A549 (cell line): ENCODE measurements around the gene NUMB. TPM values are rescaled to one million over a fixed set of nuclear protein-coding genes. Genes with fewer than 3 reads are reported as not detected.

ENCODE experiments used
- ATAC-seq, 2 experiments: fragments of 200-7000 bp in 1 of 2; fragments of >200 bp in 1 of 2; cut with Nextera tagmentation in 1 of 2; cut with Tn5 transposase in 1 of 2; 3 replicates each; pipeline versions ENCODE4 v1.8.0 to v1.9.1; 2018 to 2020; ENCODE audit warnings: mild to moderate bottlenecking in 1 of 2, moderate library complexity in 1 of 2
- CTCF ChIA-PET: fragments of 300-600 bp; sonication (Branson Sonifier 250); formaldehyde crosslinking; extraction: SDS; loops from one replicate; lab custom pipeline; 2021; ENCODE audit warnings: antibody characterized with exemption, inconsistent platforms; lab: Yijun Ruan, JAX
- POLR2A ChIA-PET: fragments of 350-600 bp; formaldehyde crosslinking; extraction: SDS; loops from one replicate; lab custom pipeline; 2021; ENCODE audit warnings: antibody characterized with exemption, inconsistent platforms; lab: Yijun Ruan, JAX
- DNase-seq, 2 experiments: peaks; one replicate each; pipeline versions ENCODE4 v3.0.0 to v3.0.0-alpha.2; 2011 to 2016; ENCODE audit warnings: low read depth in 1 of 2, low spot score in 1 of 2
- FAIRE-seq: peaks from 2 replicates; lab custom pipeline; 2011; peaks lifted over from hg19 to GRCh38; lab: Jason Lieb, UNC
- H3K27ac ChIP-seq, 2 experiments: fragments of >200 bp; sonication (Bioruptor Twin); formaldehyde crosslinking; 3 replicates each; pipeline ENCODE4 v1.5.1; 2016 to 2017
- H3K4me1 ChIP-seq: fragments of >200 bp; sonication (Bioruptor Twin); formaldehyde crosslinking; 3 replicates; pipeline ENCODE4 v1.6.1; 2016
- H3K4me2 ChIP-seq: fragments of >200 bp; sonication (Bioruptor Twin); formaldehyde crosslinking; 3 replicates; pipeline ENCODE4 v1.6.1; 2016
- H3K4me3 ChIP-seq: fragments of >200 bp; sonication (Bioruptor Twin); formaldehyde crosslinking; 3 replicates; pipeline ENCODE4 v1.5.1; 2016
- H3K9me3 ChIP-seq: fragments of >200 bp; sonication (Bioruptor Twin); formaldehyde crosslinking; 3 replicates; pipeline ENCODE4 v1.6.1; 2016
- ATOH8 ChIP-seq: fragments of 250-450 bp; sonication (Bioruptor Pico); IDR thresholded peaks from 2 replicates; pipeline ENCODE4 v1.5.0; 2020; ENCODE audit warnings: low read depth, mild to moderate bottlenecking, moderate library complexity
- BCL3 ChIP-seq: fragments of >200 bp; sonication (Bioruptor Twin); formaldehyde crosslinking; IDR thresholded peaks from 3 replicates; pipeline ENCODE4 v1.6.1; 2016
- CEBPB ChIP-seq, 2 experiments: fragments of >200 bp in 1 of 2; sonication (Bioruptor Twin) in 1 of 2; formaldehyde crosslinking in 1 of 2; IDR thresholded peaks; 2 replicates each; pipeline ENCODE4 v1.6.1; 2012 to 2016
- CHD4 ChIP-seq: fragments of 200-600 bp; sonication (generic); IDR thresholded peaks from 2 replicates; pipeline ENCODE4 v1.6.1; 2016; ENCODE audit warnings: antibody characterized with exemption, mild to moderate bottlenecking, borderline replicate concordance
- CTCF ChIP-seq: fragments of >200 bp; sonication (Bioruptor Twin); formaldehyde crosslinking; IDR thresholded peaks from 3 replicates; pipeline ENCODE4 v1.5.1; 2016
- E2F6 ChIP-seq: IDR thresholded peaks from 2 replicates; pipeline ENCODE4 v1.6.1; 2012; ENCODE audit warnings: low read depth, borderline replicate concordance
- EP300 ChIP-seq, 2 experiments: fragments of >200 bp; sonication (Bioruptor Twin); formaldehyde crosslinking; IDR thresholded peaks; 2 replicates in 1 of 2; 3 replicates in 1 of 2; pipeline ENCODE4 v1.6.1; 2016 to 2017
- FOSB ChIP-seq: fragments of 250-450 bp; sonication (Bioruptor Pico); IDR thresholded peaks from 2 replicates; pipeline ENCODE4 v1.5.0; 2020; ENCODE audit warnings: mild to moderate bottlenecking, moderate library complexity
- FOSL2 ChIP-seq, 2 experiments: fragments of 450-650 bp in 1 of 2; fragments of >200 bp in 1 of 2; sonication (Bioruptor Twin) in 1 of 2; formaldehyde crosslinking; IDR thresholded peaks; 2 replicates each; pipeline versions ENCODE4 v1.5.0 to v1.6.1; 2016 to 2020; ENCODE audit warnings: mild to moderate bottlenecking in 1 of 2, moderate library complexity in 1 of 2
- HDAC2 ChIP-seq: fragments of 200-600 bp; sonication (generic); IDR thresholded peaks from 2 replicates; pipeline ENCODE4 v1.6.1; 2016
- HMGXB4 ChIP-seq: fragments of 250-450 bp; sonication (Bioruptor Pico); IDR thresholded peaks from 2 replicates; pipeline ENCODE4 v1.5.0; 2021; ENCODE audit warnings: mild to moderate bottlenecking, moderate library complexity, borderline replicate concordance
- HOXA7 ChIP-seq: fragments of 250-450 bp; sonication (Bioruptor Pico); IDR thresholded peaks from 2 replicates; pipeline ENCODE4 v1.5.0; 2020; ENCODE audit warnings: mild to moderate bottlenecking, moderate library complexity
- JUNB ChIP-seq: fragments of >200 bp; sonication (Bioruptor Twin); formaldehyde crosslinking; IDR thresholded peaks from 2 replicates; pipeline ENCODE4 v1.6.1; 2016
- KDM1A ChIP-seq: fragments of 200-600 bp; sonication (generic); IDR thresholded peaks from 2 replicates; pipeline ENCODE4 v1.6.1; 2016; ENCODE audit warnings: low read depth, mild to moderate bottlenecking
- MAX ChIP-seq: IDR thresholded peaks from 2 replicates; pipeline ENCODE4 v1.6.1; 2012
- MAZ ChIP-seq: fragments of 150-350 bp; IDR thresholded peaks from 2 replicates; pipeline ENCODE4 v1.6.1; 2014; ENCODE audit warnings: antibody characterized with exemption, low read depth, low read length, borderline replicate concordance
- MYC ChIP-seq: IDR thresholded peaks from 2 replicates; pipeline ENCODE4 v1.6.1; 2012; ENCODE audit warnings: mild to moderate bottlenecking, inconsistent platforms, low read length, improper control_type of control experiment, borderline replicate concordance
- NFE2L2 ChIP-seq: fragments of 150-350 bp; conservative IDR thresholded peaks from 2 replicates; pipeline ENCODE4 v1.6.1; 2014; ENCODE audit warnings: low read length
- NR3C1 ChIP-seq: fragments of >200 bp; sonication (Bioruptor Twin); formaldehyde crosslinking; IDR thresholded peaks from 3 replicates; pipeline ENCODE4 v1.6.1; 2017
- RAD21 ChIP-seq, 2 experiments: fragments of >200 bp in 1 of 2; sonication (Bioruptor Twin) in 1 of 2; formaldehyde crosslinking in 1 of 2; IDR thresholded peaks in 1 of 2; conservative IDR thresholded peaks in 1 of 2; 2 replicates in 1 of 2; 3 replicates in 1 of 2; pipeline ENCODE4 v1.6.1; 2012 to 2018; ENCODE audit warnings: inconsistent platforms in 1 of 2
- RFX5 ChIP-seq: fragments of 450-650 bp; IDR thresholded peaks from 2 replicates; pipeline ENCODE4 v1.7.1; 2014; ENCODE audit warnings: antibody characterized with exemption, mild to moderate bottlenecking, moderate library complexity
- SREBF2 ChIP-seq: fragments of 450-650 bp; IDR thresholded peaks from 2 replicates; pipeline ENCODE4 v1.6.1; 2014; ENCODE audit warnings: mild to moderate bottlenecking, moderate library complexity
- TP53 ChIP-seq: fragments of 250-450 bp; sonication (Bioruptor Pico); IDR thresholded peaks from 2 replicates; pipeline ENCODE4 v1.5.0; 2021; ENCODE audit warnings: mild to moderate bottlenecking, moderate library complexity
- WGBS: methylation state at CpG from one replicate; pipeline ENCODE4 v1.1.6; 2017; ENCODE audit errors: missing lambda C conversion rate; 5-methylcytosine and 5-hydroxymethylcytosine counted together
- polyA plus RNA-seq, 4 experiments: library from polyadenylated mRNA; depleted of rRNA in 3 of 4; stranded (reverse); fragments of >200 nt; fragmentation: RNase III in 1 of 4; extraction: RNeasy Plus Mini Kit Qiagen cat#74134 plus additional on column Dnase treatment in 1 of 4; gene quantifications; 2 replicates in 3 of 4; 3 replicates in 1 of 4; pipeline ENCODE4 v1.2.3, GENCODE V29; 2011 to 2017

Gene NUMB
- polyA plus RNA-seq, 2 of the 4 experiments (the other 2 are of a cell fraction): 40.8 to 151 TPM

GRCh38 chr14:73368616-73369015 is 89.7 kb downstream of the NUMB start (continued):
- TF ChIP-seq HMGXB4 (CRISPR knock-in tag): no peak
- no peak for TF ChIP-seq HOXA7 (CRISPR knock-in tag)
- no peak for TF ChIP-seq BCL3

GRCh38 chr14:73365727-73366126 is 92.6 kb downstream of the NUMB start:
- TF ChIP-seq MAZ: no peak
- no peak for TF ChIP-seq NR3C1
- no peak for TF ChIP-seq EP300 (IDR thresholded peaks at IDR 0.05)
- no peak for TF ChIP-seq NFE2L2
- no peak for TF ChIP-seq CHD4
- no peak for TF ChIP-seq FOSL2 (IDR thresholded peaks at IDR 0.05)
- no peak for TF ChIP-seq FOSL2 (CRISPR knock-in tag; IDR thresholded peaks at IDR 0.05)
- no peak for TF ChIP-seq MYC
- no peak for TF ChIP-seq TP53 (CRISPR knock-in tag)
- no peak for TF ChIP-seq E2F6
- no peak for TF ChIP-seq KDM1A
- TF ChIP-seq CEBPB (IDR thresholded peaks at IDR 0.05): no peak
- TF ChIP-seq RFX5: no peak
- TF ChIP-seq RAD21 (conservative IDR thresholded peaks at IDR 0.05 in 1 of 2, IDR thresholded peaks at IDR 0.05 in 1 of 2): no peak
- no peak for TF ChIP-seq HDAC2
- TF ChIP-seq MAX: no peak
- TF ChIP-seq FOSB: no peak
- TF ChIP-seq CTCF: no peak
- TF ChIP-seq SREBF2: no peak
- no peak for TF ChIP-seq JUNB
- TF ChIP-seq ATOH8 (CRISPR knock-in tag): no peak
- Histone ChIP-seq H3K27ac (no peak overlapping the region), H3K4me3 (no peak overlapping the region), H3K4me2 (no peak overlapping the region), H3K4me1 (0 out of 3 replicates have a peak, but pooled peaks cover 4% of the 10 kb centered on the region), H3K9me3 (no peaks in the 10 kb centered on the region)
- ATAC-seq: no peak
- POLR2A ChIA-PET: no interaction called here
- CTCF ChIA-PET: no interaction called here
- no peak for DNase-seq
- WGBS: 73% methylated on average over 1 of the region's 1 CpG
- FAIRE-seq: no peak
